WTC11 (cell line): ENCODE measurements around the gene SREBF2. TPM values are rescaled to one million over a fixed set of nuclear protein-coding genes. Genes with fewer than 3 reads are reported as not detected.

Source experiments
- ATAC-seq: fragments of 200-7000 bp; cut with Tn5 transposase; 2 replicates; pipeline ENCODE4 v1.10.0; 2021; ENCODE audit warnings: mild to moderate bottlenecking, moderate library complexity
- CTCF ChIA-PET: fragments of 300-600 bp; sonication (Branson Sonifier 250); formaldehyde crosslinking; loops from one replicate; lab custom pipeline; 2021; ENCODE audit warnings: antibody characterized with exemption; lab: Charles Lee
- POLR2A ChIA-PET: fragments of 350-600 bp; sonication (Branson Sonifier 250); formaldehyde crosslinking; loops from one replicate; lab custom pipeline; 2021; ENCODE audit warnings: antibody characterized with exemption; lab: Charles Lee
- DNase-seq: peaks from one replicate; pipeline ENCODE4 v3.0.0; 2021; ENCODE audit warnings: low spot score
- H3K27ac Mint-ChIP-seq: 2 replicates; pipeline ENCODE4 v1.8.0; 2021; ENCODE audit warnings: mixed read lengths
- H3K27me3 Mint-ChIP-seq: 2 replicates; pipeline ENCODE4 v1.8.0; 2021; ENCODE audit warnings: low read depth, mild to moderate bottlenecking, moderate library complexity, mixed read lengths
- H3K36me3 Mint-ChIP-seq: 2 replicates; pipeline ENCODE4 v1.8.0; 2021; ENCODE audit warnings: mixed read lengths
- H3K4me1 Mint-ChIP-seq: 2 replicates; pipeline ENCODE4 v1.8.0; 2022; ENCODE audit warnings: mixed read lengths
- H3K4me3 Mint-ChIP-seq: 2 replicates; pipeline ENCODE4 v1.8.0; 2021; ENCODE audit warnings: mild to moderate bottlenecking, moderate library complexity, mixed read lengths
- H3K9me3 Mint-ChIP-seq: 2 replicates; pipeline ENCODE4 v1.8.0; 2021; ENCODE audit warnings: mixed read lengths
- ETV6 ChIP-seq: sonication (generic); formaldehyde crosslinking; IDR thresholded peaks from 2 replicates; pipeline ENCODE4 v1.8.1; 2022; ENCODE audit warnings: mild to moderate bottlenecking, missing genetic modification reagents
- JAZF1 ChIP-seq: fragments of 250-450 bp; sonication (Bioruptor Pico); IDR thresholded peaks from 2 replicates; pipeline ENCODE4 v1.9.0; 2021; ENCODE audit warnings: moderate library complexity, mild to moderate bottlenecking, inconsistent platforms
- MXD4 ChIP-seq: fragments of 250-450 bp; sonication (Bioruptor Pico); IDR thresholded peaks from 2 replicates; pipeline ENCODE4 v1.8.0; 2021; ENCODE audit warnings: mild to moderate bottlenecking, moderate library complexity, borderline replicate concordance
- NFE2L1 ChIP-seq: sonication (generic); formaldehyde crosslinking; IDR thresholded peaks from 2 replicates; pipeline ENCODE4 v1.8.1; 2023; ENCODE audit warnings: missing genetic modification reagents
- RORB ChIP-seq: fragments of 250-450 bp; sonication (Bioruptor Pico); IDR thresholded peaks from 2 replicates; pipeline ENCODE4 v1.9.0; 2021; ENCODE audit warnings: mild to moderate bottlenecking
- SP1 ChIP-seq: sonication (generic); formaldehyde crosslinking; conservative IDR thresholded peaks from 2 replicates; pipeline ENCODE4 v1.8.1; 2022; ENCODE audit warnings: missing genetic modification reagents
- ZBTB21 ChIP-seq: sonication (generic); formaldehyde crosslinking; IDR thresholded peaks from 2 replicates; pipeline ENCODE4 v1.8.1; 2023; ENCODE audit warnings: mild to moderate bottlenecking, missing genetic modification reagents, borderline replicate concordance
- ZNF263 ChIP-seq: sonication (generic); formaldehyde crosslinking; IDR thresholded peaks from 2 replicates; pipeline ENCODE4 v1.8.1; 2022; ENCODE audit warnings: low read depth, mild to moderate bottlenecking, moderate library complexity, missing genetic modification reagents
- ZNF416 ChIP-seq: fragments of 250-450 bp; sonication (Bioruptor Pico); IDR thresholded peaks from 2 replicates; pipeline ENCODE4 v1.9.0; 2021; ENCODE audit warnings: mild to moderate bottlenecking, inconsistent platforms
- total RNA-seq: library from RNA; stranded (reverse); gene quantifications from 3 replicates; pipeline ENCODE4 v1.2.3, GENCODE V29; 2021
- TF ChIP-seq, protein P1 (sequence below): sonication (generic); formaldehyde crosslinking; IDR thresholded peaks from 2 replicates; pipeline ENCODE4 v1.8.1; 2023; ENCODE audit warnings: mild to moderate bottlenecking, moderate library complexity, missing genetic modification reagents
- TF ChIP-seq, protein P2 (sequence below): fragments of 250-450 bp; sonication (Bioruptor Pico); IDR thresholded peaks from 2 replicates; pipeline ENCODE4 v1.9.0; 2021; ENCODE audit warnings: mild to moderate bottlenecking, borderline replicate concordance
- TF ChIP-seq, protein P3 (sequence below): sonication (generic); formaldehyde crosslinking; IDR thresholded peaks from 2 replicates; pipeline ENCODE4 v1.8.0; 2022; ENCODE audit warnings: mild to moderate bottlenecking, missing genetic modification reagents
- TF ChIP-seq, protein P4 (sequence below): sonication (generic); formaldehyde crosslinking; IDR thresholded peaks from 2 replicates; pipeline ENCODE4 v1.8.1; 2023; ENCODE audit warnings: mild to moderate bottlenecking, missing genetic modification reagents
- TF ChIP-seq, protein P5 (sequence below): fragments of 250-450 bp; sonication (Bioruptor Pico); IDR thresholded peaks from 2 replicates; pipeline ENCODE4 v1.9.0; 2021; ENCODE audit warnings: mild to moderate bottlenecking
- TF ChIP-seq, protein P6 (sequence below): sonication (generic); formaldehyde crosslinking; conservative IDR thresholded peaks from 2 replicates; pipeline ENCODE4 v1.8.1; 2022; ENCODE audit warnings: mild to moderate bottlenecking, missing genetic modification reagents

SREBF2 gene
- total RNA-seq, 1 experiment from 2014 or later: 151 TPM

DNA sequence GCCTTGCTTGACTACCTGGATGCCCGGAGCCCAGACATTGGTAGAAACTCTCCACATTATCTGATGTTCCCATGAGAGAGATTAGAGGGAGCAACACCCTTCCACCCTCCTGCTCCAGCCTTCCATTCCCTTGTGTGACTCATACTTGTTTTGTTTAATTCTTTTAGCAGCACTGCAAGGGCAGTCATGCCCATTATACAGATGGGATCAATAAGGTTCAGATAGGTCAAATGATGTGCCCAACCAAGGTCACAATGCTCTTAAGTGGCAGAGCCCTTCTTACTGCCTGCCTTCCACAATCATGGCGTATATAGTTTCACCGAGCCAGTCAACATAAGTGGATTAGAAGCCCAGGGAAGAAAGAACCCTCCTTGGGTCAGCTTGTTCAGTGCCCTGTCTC lies 39.0 kb upstream of the SREBF2 start:
- Mint-ChIP-seq H3K9me3 (no peaks in the 10 kb centered on the region), H3K27ac (no peak overlapping the region), H3K27me3 (no peaks in the 10 kb centered on the region; the same call in 1 of the 2 replicates), H3K36me3 (no peaks in the 10 kb centered on the region), H3K4me1 (no peaks in the 10 kb centered on the region; the same call in 1 of the 2 replicates)
- ChIA-PET POLR2A (no interaction called here), CTCF (interaction anchor here (1.5 kb wide), 1 partner anchor 127 kb away, joined by 3 read pairs; no protein-coding TSS in a partner anchor)
- ATAC-seq: no peak
- TF ChIP-seq SP1 (CRISPR knock-in tag) (no peak), RORB (CRISPR knock-in tag) (no peak), ZBTB21 (CRISPR knock-in tag) (no peak), JAZF1 (no peak), ZNF416 (no peak), ETV6 (CRISPR knock-in tag) (no peak), NFE2L1 (CRISPR knock-in tag) (no peak), ZNF263 (CRISPR knock-in tag) (no peak), MXD4 (CRISPR knock-in tag) (no peak)
- TF ChIP-seq, protein P1, sequence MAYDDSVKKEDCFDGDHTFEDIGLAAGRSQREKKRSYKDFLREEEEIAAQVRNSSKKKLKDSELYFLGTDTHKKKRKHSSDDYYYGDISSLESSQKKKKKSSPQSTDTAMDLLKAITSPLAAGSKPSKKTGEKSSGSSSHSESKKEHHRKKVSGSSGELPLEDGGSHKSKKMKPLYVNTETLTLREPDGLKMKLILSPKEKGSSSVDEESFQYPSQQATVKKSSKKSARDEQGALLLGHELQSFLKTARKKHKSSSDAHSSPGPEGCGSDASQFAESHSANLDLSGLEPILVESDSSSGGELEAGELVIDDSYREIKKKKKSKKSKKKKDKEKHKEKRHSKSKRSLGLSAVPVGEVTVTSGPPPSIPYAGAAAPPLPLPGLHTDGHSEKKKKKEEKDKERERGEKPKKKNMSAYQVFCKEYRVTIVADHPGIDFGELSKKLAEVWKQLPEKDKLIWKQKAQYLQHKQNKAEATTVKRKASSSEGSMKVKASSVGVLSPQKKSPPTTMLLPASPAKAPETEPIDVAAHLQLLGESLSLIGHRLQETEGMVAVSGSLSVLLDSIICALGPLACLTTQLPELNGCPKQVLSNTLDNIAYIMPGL (CRISPR knock-in tag): no peak
- TF ChIP-seq, protein P2, sequence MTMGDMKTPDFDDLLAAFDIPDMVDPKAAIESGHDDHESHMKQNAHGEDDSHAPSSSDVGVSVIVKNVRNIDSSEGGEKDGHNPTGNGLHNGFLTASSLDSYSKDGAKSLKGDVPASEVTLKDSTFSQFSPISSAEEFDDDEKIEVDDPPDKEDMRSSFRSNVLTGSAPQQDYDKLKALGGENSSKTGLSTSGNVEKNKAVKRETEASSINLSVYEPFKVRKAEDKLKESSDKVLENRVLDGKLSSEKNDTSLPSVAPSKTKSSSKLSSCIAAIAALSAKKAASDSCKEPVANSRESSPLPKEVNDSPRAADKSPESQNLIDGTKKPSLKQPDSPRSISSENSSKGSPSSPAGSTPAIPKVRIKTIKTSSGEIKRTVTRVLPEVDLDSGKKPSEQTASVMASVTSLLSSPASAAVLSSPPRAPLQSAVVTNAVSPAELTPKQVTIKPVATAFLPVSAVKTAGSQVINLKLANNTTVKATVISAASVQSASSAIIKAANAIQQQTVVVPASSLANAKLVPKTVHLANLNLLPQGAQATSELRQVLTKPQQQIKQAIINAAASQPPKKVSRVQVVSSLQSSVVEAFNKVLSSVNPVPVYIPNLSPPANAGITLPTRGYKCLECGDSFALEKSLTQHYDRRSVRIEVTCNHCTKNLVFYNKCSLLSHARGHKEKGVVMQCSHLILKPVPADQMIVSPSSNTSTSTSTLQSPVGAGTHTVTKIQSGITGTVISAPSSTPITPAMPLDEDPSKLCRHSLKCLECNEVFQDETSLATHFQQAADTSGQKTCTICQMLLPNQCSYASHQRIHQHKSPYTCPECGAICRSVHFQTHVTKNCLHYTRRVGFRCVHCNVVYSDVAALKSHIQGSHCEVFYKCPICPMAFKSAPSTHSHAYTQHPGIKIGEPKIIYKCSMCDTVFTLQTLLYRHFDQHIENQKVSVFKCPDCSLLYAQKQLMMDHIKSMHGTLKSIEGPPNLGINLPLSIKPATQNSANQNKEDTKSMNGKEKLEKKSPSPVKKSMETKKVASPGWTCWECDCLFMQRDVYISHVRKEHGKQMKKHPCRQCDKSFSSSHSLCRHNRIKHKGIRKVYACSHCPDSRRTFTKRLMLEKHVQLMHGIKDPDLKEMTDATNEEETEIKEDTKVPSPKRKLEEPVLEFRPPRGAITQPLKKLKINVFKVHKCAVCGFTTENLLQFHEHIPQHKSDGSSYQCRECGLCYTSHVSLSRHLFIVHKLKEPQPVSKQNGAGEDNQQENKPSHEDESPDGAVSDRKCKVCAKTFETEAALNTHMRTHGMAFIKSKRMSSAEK: no peak
- TF ChIP-seq, protein P3, sequence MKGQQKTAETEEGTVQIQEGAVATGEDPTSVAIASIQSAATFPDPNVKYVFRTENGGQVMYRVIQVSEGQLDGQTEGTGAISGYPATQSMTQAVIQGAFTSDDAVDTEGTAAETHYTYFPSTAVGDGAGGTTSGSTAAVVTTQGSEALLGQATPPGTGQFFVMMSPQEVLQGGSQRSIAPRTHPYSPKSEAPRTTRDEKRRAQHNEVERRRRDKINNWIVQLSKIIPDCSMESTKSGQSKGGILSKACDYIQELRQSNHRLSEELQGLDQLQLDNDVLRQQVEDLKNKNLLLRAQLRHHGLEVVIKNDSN (CRISPR knock-in tag): no peak
- TF ChIP-seq, protein P4, sequence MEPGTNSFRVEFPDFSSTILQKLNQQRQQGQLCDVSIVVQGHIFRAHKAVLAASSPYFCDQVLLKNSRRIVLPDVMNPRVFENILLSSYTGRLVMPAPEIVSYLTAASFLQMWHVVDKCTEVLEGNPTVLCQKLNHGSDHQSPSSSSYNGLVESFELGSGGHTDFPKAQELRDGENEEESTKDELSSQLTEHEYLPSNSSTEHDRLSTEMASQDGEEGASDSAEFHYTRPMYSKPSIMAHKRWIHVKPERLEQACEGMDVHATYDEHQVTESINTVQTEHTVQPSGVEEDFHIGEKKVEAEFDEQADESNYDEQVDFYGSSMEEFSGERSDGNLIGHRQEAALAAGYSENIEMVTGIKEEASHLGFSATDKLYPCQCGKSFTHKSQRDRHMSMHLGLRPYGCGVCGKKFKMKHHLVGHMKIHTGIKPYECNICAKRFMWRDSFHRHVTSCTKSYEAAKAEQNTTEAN (CRISPR knock-in tag): no peak
- TF ChIP-seq, protein P5, sequence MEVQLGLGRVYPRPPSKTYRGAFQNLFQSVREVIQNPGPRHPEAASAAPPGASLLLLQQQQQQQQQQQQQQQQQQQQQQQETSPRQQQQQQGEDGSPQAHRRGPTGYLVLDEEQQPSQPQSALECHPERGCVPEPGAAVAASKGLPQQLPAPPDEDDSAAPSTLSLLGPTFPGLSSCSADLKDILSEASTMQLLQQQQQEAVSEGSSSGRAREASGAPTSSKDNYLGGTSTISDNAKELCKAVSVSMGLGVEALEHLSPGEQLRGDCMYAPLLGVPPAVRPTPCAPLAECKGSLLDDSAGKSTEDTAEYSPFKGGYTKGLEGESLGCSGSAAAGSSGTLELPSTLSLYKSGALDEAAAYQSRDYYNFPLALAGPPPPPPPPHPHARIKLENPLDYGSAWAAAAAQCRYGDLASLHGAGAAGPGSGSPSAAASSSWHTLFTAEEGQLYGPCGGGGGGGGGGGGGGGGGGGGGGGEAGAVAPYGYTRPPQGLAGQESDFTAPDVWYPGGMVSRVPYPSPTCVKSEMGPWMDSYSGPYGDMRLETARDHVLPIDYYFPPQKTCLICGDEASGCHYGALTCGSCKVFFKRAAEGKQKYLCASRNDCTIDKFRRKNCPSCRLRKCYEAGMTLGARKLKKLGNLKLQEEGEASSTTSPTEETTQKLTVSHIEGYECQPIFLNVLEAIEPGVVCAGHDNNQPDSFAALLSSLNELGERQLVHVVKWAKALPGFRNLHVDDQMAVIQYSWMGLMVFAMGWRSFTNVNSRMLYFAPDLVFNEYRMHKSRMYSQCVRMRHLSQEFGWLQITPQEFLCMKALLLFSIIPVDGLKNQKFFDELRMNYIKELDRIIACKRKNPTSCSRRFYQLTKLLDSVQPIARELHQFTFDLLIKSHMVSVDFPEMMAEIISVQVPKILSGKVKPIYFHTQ: no peak
- TF ChIP-seq, protein P6, sequence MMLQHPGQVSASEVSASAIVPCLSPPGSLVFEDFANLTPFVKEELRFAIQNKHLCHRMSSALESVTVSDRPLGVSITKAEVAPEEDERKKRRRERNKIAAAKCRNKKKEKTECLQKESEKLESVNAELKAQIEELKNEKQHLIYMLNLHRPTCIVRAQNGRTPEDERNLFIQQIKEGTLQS (CRISPR knock-in tag): no peak
- TF ChIP-seq, all 79 proteins: peak for 0
- DNase-seq: no peak
- H3K4me3 Mint-ChIP-seq: no peak overlapping the region
